Raji (cell line): ENCODE measurements around the gene MKX.

ENCODE experiments used
- POLR2A ChIP-seq: IDR thresholded peaks from 2 replicates; pipeline ENCODE4 v1.6.1; 2011; ENCODE audit warnings: low read depth, low read length, control low read depth; ENCODE audit not compliant: insufficient read depth

Gene MKX

GRCh38 chr10:27625452-27626211, 120.0 kb downstream of the MKX start:
- TF ChIP-seq POLR2A: no peak

- TF ChIP-seq POLR2A: no peak
Measured at GRCh38 chr10:27624941-27625340, 120.7 kb downstream of the MKX start.
